H1 (cell line): Measurements from ENCODE around the gene GZF1. TPM values are rescaled to one million over a fixed set of nuclear protein-coding genes. Genes with fewer than 3 reads are reported as not detected.

Experiments used
- CTCF ChIA-PET: fragments of 300-600 bp; sonication (Branson Sonifier 250); formaldehyde crosslinking; loops from one replicate; lab custom pipeline; 2021; ENCODE audit not compliant: partially characterized antibody; lab: Charles Lee
- POLR2A ChIA-PET: fragments of 300-600 bp; sonication (Branson Sonifier 250); formaldehyde crosslinking; loops from one replicate; lab custom pipeline; 2021; ENCODE audit warnings: inconsistent platforms; ENCODE audit not compliant: partially characterized antibody; lab: Charles Lee
- DNase-seq, 2 experiments: peaks; one replicate each; pipeline versions ENCODE4 v3.0.0 to v3.0.0-alpha.2; 2010 to 2022; ENCODE audit warnings: low spot score in 2 of 2, low read depth in 1 of 2, mixed read lengths in 1 of 2
- FAIRE-seq: peaks from 2 replicates; lab custom pipeline; 2011; peaks lifted over from hg19 to GRCh38; lab: Jason Lieb, UNC
- H2AFZ ChIP-seq: 2 replicates; pipeline ENCODE4 v1.8.1; 2012; ENCODE audit warnings: low read length, inconsistent platforms
- H2AK5ac ChIP-seq: 2 replicates; pipeline ENCODE4 v1.6.1; 2013; ENCODE audit warnings: low read depth, low read length
- H2BK120ac ChIP-seq: replicated peaks from 2 replicates; pipeline ENCODE3; 2013; ENCODE audit warnings: low read depth, low read length, inconsistent platforms
- H2BK12ac ChIP-seq: 2 replicates; pipeline ENCODE4 v1.6.1; 2013; ENCODE audit warnings: low read depth, low read length
- H2BK15ac ChIP-seq: 2 replicates; pipeline ENCODE4 v1.6.1; 2013; ENCODE audit warnings: low read length
- H2BK20ac ChIP-seq: 2 replicates; pipeline ENCODE4 v1.6.1; 2013; ENCODE audit warnings: low read length
- H2BK5ac ChIP-seq: 2 replicates; pipeline ENCODE4 v1.6.1; 2013; ENCODE audit warnings: low read depth, low read length
- H3K14ac ChIP-seq: 2 replicates; pipeline ENCODE4 v1.6.1; 2013; ENCODE audit warnings: inconsistent platforms; ENCODE audit not compliant: insufficient read length
- H3K18ac ChIP-seq: 2 replicates; pipeline ENCODE4 v1.6.1; 2013; ENCODE audit warnings: low read length; ENCODE audit errors: extremely low read depth
- H3K23ac ChIP-seq: 2 replicates; pipeline ENCODE4 v1.6.1; 2013; ENCODE audit warnings: inconsistent platforms; ENCODE audit not compliant: insufficient read length
- H3K23me2 ChIP-seq: 2 replicates; pipeline ENCODE4 v1.6.1; 2013; ENCODE audit warnings: low read depth, low read length
- H3K27ac ChIP-seq: 2 replicates; pipeline ENCODE4 v1.6.1; 2011; ENCODE audit warnings: low read depth, low read length, inconsistent platforms
- H3K27me3 ChIP-seq, 4 experiments: replicated peaks in 1 of 4; 1 replicate in 1 of 4; 2 replicates in 3 of 4; pipeline versions ENCODE4 v1.6.1 to v1.8.1; 2011 to 2013; ENCODE audit warnings: low read length in 3 of 4, mild to moderate bottlenecking in 3 of 4, inconsistent platforms in 2 of 4, mixed read lengths in 2 of 4, moderate library complexity in 1 of 4; ENCODE audit not compliant: control insufficient read depth in 3 of 4, insufficient read depth in 3 of 4; ENCODE audit errors: extremely low read depth in 1 of 4
- H3K36me3 ChIP-seq, 4 experiments: 2 replicates each; pipeline versions ENCODE4 v1.6.1 to v1.8.1; 2011 to 2013; ENCODE audit warnings: mild to moderate bottlenecking in 4 of 4, low read length in 3 of 4, moderate library complexity in 2 of 4, control low read depth in 1 of 4, inconsistent platforms in 1 of 4; ENCODE audit not compliant: insufficient read depth in 4 of 4, control insufficient read depth in 2 of 4
- H3K4ac ChIP-seq: replicated peaks from 2 replicates; pipeline ENCODE3; 2013; ENCODE audit warnings: low read length, low read depth, mixed read lengths, inconsistent platforms; ENCODE audit not compliant: insufficient read length
- H3K4me1 ChIP-seq, 4 experiments: replicated peaks in 1 of 4; 1 replicate in 1 of 4; 2 replicates in 3 of 4; pipeline versions ENCODE4 v1.6.1 to v1.8.1; 2011 to 2013; ENCODE audit warnings: low read length in 3 of 4, inconsistent platforms in 2 of 4, mixed read lengths in 1 of 4; ENCODE audit not compliant: insufficient read depth in 4 of 4, control insufficient read depth in 3 of 4
- H3K4me2 ChIP-seq, 2 experiments: 2 replicates each; pipeline versions ENCODE4 v1.6.1 to v1.8.1; 2011 to 2013; ENCODE audit warnings: low read depth in 2 of 2, low read length in 2 of 2, control low read depth in 1 of 2, inconsistent platforms in 1 of 2, mild to moderate bottlenecking in 1 of 2; ENCODE audit not compliant: insufficient read depth in 1 of 2
- H3K4me3 ChIP-seq, 4 experiments: fragments of 200-600, 300-600 bp in 1 of 4; sonication (generic), shearing (Covaris generic), sonication (Bioruptor Twin) in 1 of 4; 2 replicates each; pipeline versions ENCODE4 v1.5.1 to v1.8.1; 2011 to 2016; ENCODE audit warnings: low read length in 4 of 4, low read depth in 3 of 4, control low read depth in 2 of 4, inconsistent platforms in 2 of 4, mild to moderate bottlenecking in 2 of 4, mixed read lengths in 1 of 4, moderate library complexity in 1 of 4; ENCODE audit not compliant: insufficient read depth in 2 of 4; ENCODE audit errors: extremely low read depth in 1 of 4
- H3K56ac ChIP-seq: replicated peaks from 2 replicates; pipeline ENCODE3; 2013; ENCODE audit warnings: low read depth, mild to moderate bottlenecking, mixed read lengths, low read length, inconsistent platforms; ENCODE audit not compliant: insufficient read length
- H3K79me1 ChIP-seq: 2 replicates; pipeline ENCODE4 v1.6.1; 2013; ENCODE audit warnings: low read depth, low read length, control low read depth
- H3K79me2 ChIP-seq, 2 experiments: 2 replicates each; pipeline versions ENCODE4 v1.6.1 to v1.8.1; 2012 to 2013; ENCODE audit warnings: low read length in 2 of 2, mild to moderate bottlenecking in 2 of 2, inconsistent platforms in 1 of 2; ENCODE audit not compliant: insufficient read depth in 2 of 2, control insufficient read depth in 1 of 2
- H3K9ac ChIP-seq, 4 experiments: replicated peaks in 1 of 4; 1 replicate in 1 of 4; 2 replicates in 3 of 4; pipeline versions ENCODE4 v1.6.1 to v1.8.1; 2011 to 2013; ENCODE audit warnings: low read depth in 3 of 4, low read length in 3 of 4, control low read depth in 2 of 4, mild to moderate bottlenecking in 2 of 4, moderate library complexity in 2 of 4, inconsistent platforms in 1 of 4; ENCODE audit errors: extremely low read depth in 1 of 4
- H3K9me3 ChIP-seq, 2 experiments: 2 replicates each; pipeline versions ENCODE4 v1.6.1 to v1.8.1; 2012 to 2013; ENCODE audit warnings: mild to moderate bottlenecking in 2 of 2, moderate library complexity in 2 of 2, control low read depth in 1 of 2, inconsistent platforms in 1 of 2, low read depth in 1 of 2, low read length in 1 of 2, mixed read lengths in 1 of 2; ENCODE audit not compliant: insufficient read depth in 2 of 2
- H4K20me1 ChIP-seq, 2 experiments: replicated peaks in 1 of 2; 2 replicates each; pipeline versions ENCODE3 to v1.8.1; 2011 to 2013; ENCODE audit warnings: inconsistent platforms in 2 of 2, low read length in 2 of 2, mild to moderate bottlenecking in 1 of 2; ENCODE audit not compliant: insufficient read depth in 2 of 2, control insufficient read depth in 1 of 2
- H4K5ac ChIP-seq: 2 replicates; pipeline ENCODE4 v1.6.1; 2013; ENCODE audit warnings: low read length, low read depth, mixed read lengths, inconsistent platforms; ENCODE audit not compliant: insufficient read length
- H4K8ac ChIP-seq: 2 replicates; pipeline ENCODE4 v1.8.0; 2013; ENCODE audit warnings: mild to moderate bottlenecking, moderate library complexity, low read length, inconsistent platforms; ENCODE audit not compliant: insufficient read depth; ENCODE audit errors: extremely low read depth
- H4K91ac ChIP-seq: replicated peaks from 2 replicates; pipeline ENCODE3; 2013; ENCODE audit warnings: low read length, mixed read lengths, inconsistent platforms; ENCODE audit not compliant: insufficient read length
- ATF3 ChIP-seq: IDR thresholded peaks from 2 replicates; pipeline ENCODE4 v1.6.1; 2011; ENCODE audit warnings: low read depth, mild to moderate bottlenecking, low read length; ENCODE audit not compliant: insufficient read depth
- CHD2 ChIP-seq: IDR thresholded peaks from 2 replicates; pipeline ENCODE4 v1.6.1; 2012; ENCODE audit warnings: low read length, improper control_type of control experiment
- POLR2A ChIP-seq, 2 experiments: IDR thresholded peaks; 1 replicate in 1 of 2; 2 replicates in 1 of 2; pipeline ENCODE4 v1.6.1; 2011; ENCODE audit warnings: low read depth in 2 of 2, low read length in 2 of 2, mild to moderate bottlenecking in 2 of 2; ENCODE audit errors: control extremely low read depth in 1 of 2
- RBBP5 ChIP-seq: IDR thresholded peaks from 2 replicates; pipeline ENCODE4 v1.7.1; 2012; ENCODE audit warnings: low read depth, mild to moderate bottlenecking, inconsistent platforms, low read length, moderate library complexity, borderline replicate concordance
- RNF2 ChIP-seq: fragments of 200-900, 300-1000 bp; sonication (generic); IDR thresholded peaks from 2 replicates; pipeline ENCODE4 v1.7.1; 2016; ENCODE audit warnings: borderline replicate concordance, low read depth, mild to moderate bottlenecking, antibody characterized with exemption, low read length; ENCODE audit not compliant: poor library complexity, severe bottlenecking; ENCODE audit errors: missing control alignments
- SP2 ChIP-seq: IDR thresholded peaks from 2 replicates; pipeline ENCODE4 v1.6.1; 2012; ENCODE audit warnings: mild to moderate bottlenecking, low read length, inconsistent platforms
- TAF7 ChIP-seq: optimal IDR thresholded peaks from 2 replicates; pipeline ENCODE3; 2011; ENCODE audit warnings: low read depth, mild to moderate bottlenecking, inconsistent platforms, low read length, moderate library complexity, borderline replicate concordance
- USF2 ChIP-seq: IDR thresholded peaks from 2 replicates; pipeline ENCODE4 v1.6.1; 2011; ENCODE audit warnings: low read length, improper control_type of control experiment
- ZNF274 ChIP-seq: IDR thresholded peaks from 2 replicates; pipeline ENCODE4 v1.7.0; 2012; ENCODE audit warnings: low read length, borderline replicate concordance; ENCODE audit errors: extremely low read depth
- WGBS, 2 experiments: shearing (Covaris generic) in 1 of 2; methylation state at CpG; one replicate each; pipeline versions ENCODE4 v1.1.6 to v1.1.7; 2013 to 2015; ENCODE audit warnings: low lambda C conversion rate in 2 of 2, mixed read lengths in 2 of 2, inconsistent platforms in 1 of 2, low coverage in 1 of 2, missing lambda C conversion rate in 1 of 2; ENCODE audit not compliant: insufficient replicate concordance in 2 of 2, insufficient coverage in 1 of 2, insufficient read length in 1 of 2; ENCODE audit errors: extremely low coverage in 1 of 2, missing lambda C conversion rate in 1 of 2; 5-methylcytosine and 5-hydroxymethylcytosine counted together
- polyA plus RNA-seq, 7 experiments: library from polyadenylated mRNA; depleted of rRNA in 3 of 7; stranded (reverse) in 5 of 7; unstranded in 2 of 7; fragments of >200 nt in 5 of 7; fragments of 200-250 nt in 2 of 7; gene quantifications; 1 replicate in 5 of 7; 2 replicates in 1 of 7; 4 replicates in 1 of 7; pipeline versions ENCODE4 v1.2.1 to v1.2.3, GENCODE V29; 2011 to 2013; ENCODE audit warnings: missing spikeins in 2 of 7, mixed read lengths in 2 of 7
- total RNA-seq: library from RNA; stranded (reverse); fragmentation: NEBNext Ultra II Directional; extraction: Animal tissue kit (Norgen Biotek cat#: 25700); gene quantifications from 2 replicates; pipeline ENCODE4 v1.2.1, GENCODE V29; 2021

Gene GZF1
- total and polyA plus RNA-seq, 2 of the 8 experiments (the other 6 are each of a cell fraction or from before 2014, with no cell fraction given): 8.2 to 11.9 TPM

GRCh38 chr20:23386304-23387117, 24.5 kb downstream of the GZF1 start:
- peaks cover 0 to 21% of the 10 kb centered on the region in 2 experiments; a peak in 2 of 4 replicates for H3K79me2 ChIP-seq
- H3K9ac ChIP-seq: no peak overlapping the region
- no peak overlapping the region for H2BK20ac ChIP-seq
- no peak for FAIRE-seq
- no peak overlapping the region for H3K18ac ChIP-seq
- no peak overlapping the region for H3K14ac ChIP-seq
- H3K79me1 ChIP-seq: peaks cover 9% of the 10 kb centered on the region
- H2AK5ac ChIP-seq: no peak overlapping the region
- peaks cover 0 to 7% (median 5%) of the 10 kb centered on the region in 4 experiments; a peak in 5 of 7 replicates for H3K4me1 ChIP-seq
- CTCF ChIA-PET: no interaction called here
- no peak overlapping the region for H2BK5ac ChIP-seq
- no peak overlapping the region for H3K4me2 ChIP-seq
- H3K36me3 ChIP-seq: peaks cover 0 to 18% (median 7%) of the 10 kb centered on the region in 4 experiments; a peak in 5 of 8 replicates
- POLR2A ChIA-PET: no interaction called here
- no peak overlapping the region for H3K4ac ChIP-seq
- no peaks in the 10 kb centered on the region; the same call in 1 of the 2 replicates for H3K23me2 ChIP-seq
- TF ChIP-seq RBBP5: no peak
- no peak for TF ChIP-seq SP2
- no peak for TF ChIP-seq ATF3
- no peak for TF ChIP-seq POLR2A (IDR thresholded peaks at IDR 0.05; ENCODE audit: control extremely low read depth in 1 of 2, low read depth in 2 of 2, low read length in 2 of 2)
- TF ChIP-seq RNF2: no peak
- TF ChIP-seq CHD2: no peak
- no peak for TF ChIP-seq USF2
- no peak for TF ChIP-seq ZNF274
- TF ChIP-seq TAF7: no peak
- no peak overlapping the region for H4K91ac ChIP-seq
- H2BK12ac ChIP-seq: no peak overlapping the region
- no peak for DNase-seq
- H3K23ac ChIP-seq: no peak overlapping the region
- no peak overlapping the region for H2BK120ac ChIP-seq
- 81% methylated on average over 6 of the region's 6 CpGs; no CpG with 5 or more reads in 1 of the 2 experiments for WGBS, 2 experiments
- H4K8ac ChIP-seq: no peak overlapping the region
- no peak overlapping the region for H3K56ac ChIP-seq
- no peak overlapping the region for H3K27ac ChIP-seq
- H4K5ac ChIP-seq: no peak overlapping the region
- no peak overlapping the region for H3K4me3 ChIP-seq
- H3K27me3 ChIP-seq: no peaks in the 10 kb centered on the region
- no peaks in the 10 kb centered on the region for H4K20me1 ChIP-seq
- no peaks in the 10 kb centered on the region for H3K9me3 ChIP-seq
- no peak overlapping the region for H2BK15ac ChIP-seq
- H2AFZ ChIP-seq: no peak overlapping the region
